K562 (cell line): ENCODE measurements around the gene RPL28. TPM values are rescaled to one million over a fixed set of nuclear protein-coding genes. Genes with fewer than 3 reads are reported as not detected.
A peak's percentile ranks its signal among the peaks of the same experiment; 100 is the strongest.
"Not testable (repeated sequence)": the region's sequence is repeated elsewhere in the genome, so short reads cannot be mapped to it uniquely, and the experiment has no call there.

Experiments used
- ATAC-seq: fragments of 200-7000 bp; cut with Tn5 transposase; 3 replicates; pipeline ENCODE4 v1.9.1; 2020; ENCODE audit warnings: moderate library complexity
- BruUV-seq: library from RNA; stranded (reverse); fragments of 400-500 nt; replicated peaks from 2 replicates; lab custom pipeline; 2021; lab: Mats Ljungman, UMichigan
- CTCF ChIA-PET: fragments of 300-600 bp; formaldehyde crosslinking; extraction: SDS; loops from one replicate; lab custom pipeline; 2021; ENCODE audit warnings: low intra/inter-chr PET ratio; lab: Yijun Ruan, JAX
- POLR2A ChIA-PET: fragments of 300-600, 350-650 bp; sonication (Branson Sonifier 250); formaldehyde crosslinking; extraction: SDS; loops from one replicate; lab custom pipeline; 2021; ENCODE audit warnings: antibody characterized with exemption, inconsistent platforms; lab: Yijun Ruan, JAX
- DNase-seq, 4 experiments: peaks; one replicate each; pipeline versions ENCODE4 v3.0.0 to v3.0.0-alpha.2; 2011 to 2018; ENCODE audit warnings: low spot score in 3 of 4, mixed read lengths in 3 of 4; ENCODE audit errors: extremely low read depth in 1 of 4
- FAIRE-seq: peaks from 2 replicates; lab custom pipeline; 2011; peaks lifted over from hg19 to GRCh38; lab: Jason Lieb, UNC
- H2AFZ ChIP-seq: 2 replicates; pipeline ENCODE4 v1.6.0; 2011; ENCODE audit warnings: low read depth, low read length, control low read depth, inconsistent platforms
- H3K27ac ChIP-seq: fragments of 200-600 bp; 3 replicates; pipeline ENCODE4 v1.8.0; 2011; ENCODE audit warnings: low read depth, mild to moderate bottlenecking, control low read depth, inconsistent platforms, low read length, moderate library complexity, mixed read lengths; ENCODE audit errors: extremely low read depth
- H3K27me3 ChIP-seq, 2 experiments: fragments of 300-600 bp in 1 of 2; 2 replicates in 1 of 2; 3 replicates in 1 of 2; pipeline versions ENCODE4 v1.6.0 to v1.8.0; 2011; ENCODE audit warnings: inconsistent platforms in 2 of 2, low read length in 2 of 2, mild to moderate bottlenecking in 1 of 2, mixed read lengths in 1 of 2, moderate library complexity in 1 of 2; ENCODE audit not compliant: control insufficient read depth in 2 of 2, insufficient read depth in 2 of 2
- H3K36me3 ChIP-seq: fragments of 300-600 bp; 3 replicates; pipeline ENCODE4 v1.8.0; 2011; ENCODE audit warnings: mild to moderate bottlenecking, low read length, inconsistent platforms; ENCODE audit not compliant: control insufficient read depth, insufficient read depth
- H3K4me1 ChIP-seq, 2 experiments: fragments of 200-600 bp in 1 of 2; replicated peaks in 1 of 2; 2 replicates in 1 of 2; 3 replicates in 1 of 2; pipeline versions ENCODE4 v1.5.1 to v1.8.0; 2011; ENCODE audit warnings: inconsistent platforms in 2 of 2, low read length in 2 of 2, mild to moderate bottlenecking in 1 of 2, mixed read lengths in 1 of 2, moderate library complexity in 1 of 2; ENCODE audit not compliant: control insufficient read depth in 2 of 2, insufficient read depth in 2 of 2
- H3K4me2 ChIP-seq: 2 replicates; pipeline ENCODE4 v1.6.1; 2011; ENCODE audit warnings: low read length, control low read depth, inconsistent platforms, mixed read lengths; ENCODE audit not compliant: insufficient read depth
- H3K4me3 ChIP-seq: fragments of 200-600 bp; sonication (generic), shearing (Covaris generic); 2 replicates; pipeline ENCODE4 v1.5.1; 2016; ENCODE audit warnings: control low read depth, inconsistent platforms
- H3K79me2 ChIP-seq: fragments of 200-600 bp; 3 replicates; pipeline ENCODE4 v1.8.0; 2011; ENCODE audit warnings: low read length, inconsistent platforms; ENCODE audit not compliant: control insufficient read depth, insufficient read depth
- H3K9ac ChIP-seq, 2 experiments: 2 replicates each; pipeline versions ENCODE4 v1.6.0 to v1.6.1; 2011; ENCODE audit warnings: low read depth in 2 of 2, low read length in 2 of 2, control low read depth in 1 of 2, inconsistent platforms in 1 of 2, mild to moderate bottlenecking in 1 of 2, mixed read lengths in 1 of 2; ENCODE audit not compliant: insufficient read depth in 1 of 2
- H3K9me1 ChIP-seq: one replicate; pipeline ENCODE4 v1.6.0; 2011; ENCODE audit warnings: inconsistent platforms, mild to moderate bottlenecking, low read length, moderate library complexity; ENCODE audit not compliant: control insufficient read depth, insufficient read depth
- H3K9me3 ChIP-seq: replicated peaks from 2 replicates; pipeline ENCODE4 v1.5.1; 2011; ENCODE audit warnings: low read depth, low read length, inconsistent platforms; ENCODE audit not compliant: control insufficient read depth, insufficient read depth
- H4K20me1 ChIP-seq: replicated peaks from 2 replicates; pipeline ENCODE4 v1.6.1; 2011; ENCODE audit warnings: low read length, inconsistent platforms, mixed read lengths; ENCODE audit not compliant: control insufficient read depth, insufficient read depth
- ADNP ChIP-seq: fragments of 200-800 bp; sonication (Bioruptor generic); IDR thresholded peaks from 2 replicates; pipeline ENCODE4 v1.6.1; 2016; ENCODE audit warnings: missing genetic modification characterization, missing compliant biosample characterization
- CBX1 ChIP-seq: sonication (generic); IDR thresholded peaks from 2 replicates; pipeline ENCODE4 v1.6.1; 2016; ENCODE audit warnings: antibody characterized with exemption, low read depth, mild to moderate bottlenecking
- CHD4 ChIP-seq: fragments of 200-600 bp; sonication (generic); IDR thresholded peaks from 3 replicates; pipeline ENCODE4 v1.6.1; 2012; ENCODE audit warnings: low read depth, mild to moderate bottlenecking, mixed read lengths, low read length, inconsistent platforms; ENCODE audit not compliant: insufficient read depth, insufficient replicate concordance, poor library complexity, severe bottlenecking
- PHF20 ChIP-seq: fragments of 450-650 bp; IDR thresholded peaks from 2 replicates; pipeline ENCODE4 v1.6.1; 2018; ENCODE audit not compliant: partially characterized antibody
- SP1 ChIP-seq: sonication (generic); formaldehyde crosslinking; IDR thresholded peaks from 2 replicates; pipeline ENCODE4 v1.8.1; 2022; ENCODE audit warnings: mild to moderate bottlenecking, missing genetic modification reagents
- ZNF740 ChIP-seq, 3 experiments: fragments of 200-800 bp in 1 of 3; sonication (Bioruptor generic) in 1 of 3; sonication (generic) in 1 of 3; formaldehyde crosslinking in 1 of 3; IDR thresholded peaks; 2 replicates each; pipeline versions ENCODE4 v1.6.1 to v1.8.0; 2016 to 2022; ENCODE audit warnings: mild to moderate bottlenecking in 2 of 3, missing compliant biosample characterization in 2 of 3, missing genetic modification characterization in 2 of 3, missing genetic modification reagents in 1 of 3
- WGBS: fragments of 100-300 bp; shearing (Covaris generic); methylation state at CpG from one replicate; pipeline ENCODE4 v1.1.6; 2016; ENCODE audit warnings: low coverage, mixed read lengths; ENCODE audit not compliant: insufficient coverage; ENCODE audit errors: missing lambda C conversion rate; 5-methylcytosine and 5-hydroxymethylcytosine counted together
- in situ Hi-C: fragments of 300-500 bp; cut with MboI; formaldehyde crosslinking; loops from 4 replicates; pipeline ENCODE4 v1.15.0; 2018; ENCODE audit warnings: inconsistent platforms, mixed read lengths
- intact Hi-C: fragments of 100-400 bp; cut with micrococcal nuclease; formaldehyde crosslinking; loops from 2 replicates; pipeline ENCODE4 v1.14.2; 2022
- polyA plus RNA-seq, 8 experiments: library from polyadenylated mRNA; depleted of rRNA in 4 of 8; stranded (reverse) in 5 of 8; unstranded in 3 of 8; fragments of >200 nt; fragmentation: Nextera tagmentation in 2 of 8; fragmentation: Illumina TruSeq in 1 of 8; extraction: Ambion mirVana in 2 of 8; extraction: Trizol in 1 of 8; gene quantifications; 2 replicates each; pipeline versions ENCODE4 v1.2.1 to v1.2.3, GENCODE V29; 2011 to 2014; ENCODE audit warnings: inconsistent platforms in 1 of 8, missing spikeins in 1 of 8
- total RNA-seq, 7 experiments: library from RNA; depleted of rRNA in 6 of 7; stranded (reverse); fragments of >200 nt in 6 of 7; fragmentation: Illumina TruSeq in 2 of 7; extraction: Trizol in 2 of 7; gene quantifications; 2 replicates each; pipeline versions ENCODE4 v1.2.1 to v1.2.3, GENCODE V29; 2011 to 2021; ENCODE audit warnings: low replicate concordance in 1 of 7

The RPL28 gene
- total and polyA plus RNA-seq, 9 of the 15 experiments (the other 6 are each of a cell fraction or from before 2014, with no cell fraction given): 124 to 3,106 (median 622) TPM

- H3K36me3 ChIP-seq, H3K27ac ChIP-seq, BruUV-seq, ATAC-seq, H3K79me2 ChIP-seq, FAIRE-seq, H3K9me1 ChIP-seq, intact Hi-C loops, H3K4me3 ChIP-seq, H4K20me1 ChIP-seq, CTCF ChIA-PET, DNase-seq, H3K9me3 ChIP-seq: not testable (repeated sequence)
- WGBS: 37% methylated on average over 2 of the region's 5 CpGs
- H3K4me1 ChIP-seq: peaks cover 11 to 62% of the 10 kb centered on the region in 2 experiments
- H3K9ac ChIP-seq: peak overlapping the region in 1 of 2 experiments; percentile 83; a peak in 1 of 4 replicates
- POLR2A ChIA-PET: interaction anchor here (1.0 kb wide), 1 partner anchor 41 kb away, joined by 3 read pairs; the partner anchor contains the start of gene UBE2S
- in situ Hi-C loops: loop anchor here (25.0 kb wide), 1 partner anchor 786 kb away; the partner anchor contains the start of gene LILRB4
- peak; percentile 58 for TF ChIP-seq PHF20
- peak; percentile 57; the same call in 1 of the 2 replicates for TF ChIP-seq CBX1
- peak; percentile 88 for TF ChIP-seq ZNF740 (CRISPR knock-in tag; IDR thresholded peaks at IDR 0.05)
- TF ChIP-seq ZNF740 (tag; IDR thresholded peaks at IDR 0.05): peak in 1 of 2 experiments; percentile 17; a peak in 1 of 4 replicates
- 0 out of 2 replicates have a peak, but pooled peaks have one; percentile 6 for TF ChIP-seq SP1 (CRISPR knock-in tag)
- peak; percentile 73; the same call in 1 of the 2 replicates for TF ChIP-seq ADNP (tag)
- TF ChIP-seq CHD4: peak; percentile 19
- H3K4me2 ChIP-seq: peak overlapping the region; percentile 24; the same call in 1 of the 2 replicates
- H3K27me3 ChIP-seq: peaks cover 6 to 37% of the 10 kb centered on the region in 2 experiments
- H2AFZ ChIP-seq: peak overlapping the region; percentile 44; the same call in 1 of the 2 replicates
Observed at GRCh38 chr19:55448175-55448490, 62.4 kb downstream of the RPL28 start.
